Measurements from ENCODE around the gene NRP1. TPM values are rescaled to one million over a fixed set of nuclear protein-coding genes. Genes with fewer than 3 reads are reported as not detected.

NRP1 gene
- total and polyA plus RNA-seq, 4 donors = 18.5 to 188 (median 71.7) TPM

DNA sequence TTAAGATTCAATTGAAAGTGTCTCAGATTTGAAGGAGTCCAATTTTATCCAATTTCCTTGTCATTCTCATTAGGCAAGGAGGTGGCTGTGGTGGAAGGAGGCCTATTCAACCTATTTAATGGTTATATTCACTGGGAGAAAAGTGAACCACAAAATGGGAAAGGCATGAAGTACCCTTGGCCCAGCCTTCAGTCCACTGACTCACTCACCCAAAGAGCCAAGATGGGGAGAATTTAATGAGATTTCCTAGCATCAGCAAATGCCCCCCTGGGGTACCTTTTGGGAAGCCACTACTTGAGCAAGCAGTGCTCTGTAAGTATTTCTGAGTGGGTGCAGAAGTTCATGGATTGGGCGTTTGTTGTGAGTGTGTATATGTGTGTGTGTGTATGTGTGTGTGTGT is 144.1 kb downstream of the NRP1 start:
- WGBS, 2 donors = 83 to 92% methylated on average over 1 of the region's 1 CpG
- H3K27ac ChIP-seq (ENCODE audit: low read depth in 1 of 2, low read length in 1 of 2) = no peak overlapping the region
- TF ChIP-seq CTCF (IDR thresholded peaks at IDR 0.05; ENCODE audit: control extremely low read depth, extremely low read depth) = no peak
- DNase-seq (no peak), ATAC-seq (ENCODE audit: insufficient read depth, low FRiP score) (no peak)
- H3K36me3 ChIP-seq (ENCODE audit: control insufficient read depth in 4 of 4, insufficient read depth in 4 of 4, low read length in 4 of 4) = peaks cover 3 to 46% (median 20%) of the 10 kb centered on the region in 4 donors
- H3K4me3 ChIP-seq = no peak overlapping the region
- H3K9me3 ChIP-seq (ENCODE audit: control insufficient read depth in 4 of 4, insufficient read depth in 3 of 4, low read length in 3 of 4) = no peaks in the 10 kb centered on the region
- peaks cover 0 to 24% (median 7%) of the 10 kb centered on the region in 5 donors for H3K4me1 ChIP-seq (ENCODE audit: control insufficient read depth in 5 of 5, insufficient read depth in 5 of 5, low read length in 5 of 5)
- H3K27me3 ChIP-seq (ENCODE audit: control insufficient read depth in 3 of 3, insufficient read depth in 3 of 3, low read length in 2 of 3) = no peaks in the 10 kb centered on the region
- no peak overlapping the region for H3K9ac ChIP-seq (ENCODE audit: insufficient read depth in 1 of 2, low read length in 2 of 2)

DNA sequence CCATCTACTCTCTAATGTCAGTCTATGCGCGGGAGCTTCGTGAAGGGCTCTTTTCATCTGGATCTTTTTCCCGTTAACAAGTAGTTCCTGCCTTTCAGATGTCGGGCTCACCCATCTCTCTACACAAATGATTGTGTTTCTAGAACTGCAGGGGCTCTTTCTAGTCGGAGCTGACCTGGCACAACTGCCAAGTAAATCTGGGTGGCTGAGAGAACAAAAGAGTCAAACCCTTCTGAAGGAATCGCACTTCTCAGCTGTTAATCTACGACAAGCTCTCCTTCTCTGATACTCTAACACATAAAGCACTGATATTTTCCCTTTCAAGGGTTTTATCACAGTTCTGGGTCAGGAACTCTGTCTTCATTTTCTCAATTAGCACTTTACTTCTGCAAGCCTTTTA is 144.7 kb downstream of the NRP1 start:
- no peak overlapping the region for H3K9ac ChIP-seq (ENCODE audit: insufficient read depth in 1 of 2, low read length in 2 of 2)
- 84 to 89% methylated on average over 8 of the region's 8 CpGs for WGBS, 2 donors

DNA sequence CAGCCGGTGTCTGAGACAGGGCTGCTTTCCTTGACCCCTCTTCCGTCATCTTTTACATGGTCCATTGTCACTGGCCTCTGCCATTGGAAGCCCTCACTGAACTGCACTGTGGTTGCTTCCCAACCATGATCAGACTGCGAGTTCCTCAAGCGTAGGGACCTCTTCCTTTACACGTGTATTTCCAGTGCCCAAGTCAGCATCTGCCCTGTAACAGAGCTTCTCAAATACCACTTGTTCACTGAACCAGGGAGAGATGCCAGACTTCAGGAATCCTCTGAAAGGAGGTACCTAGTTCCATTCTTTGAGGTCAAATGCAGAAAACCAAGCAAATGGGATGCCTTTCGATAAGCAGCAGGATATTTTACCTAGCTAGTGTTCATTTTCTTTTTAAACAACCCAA is 145.1 kb downstream of the NRP1 start:
- WGBS, 2 donors = 90 to 92% methylated on average over 6 of the region's 6 CpGs
- peaks cover 5 to 49% (median 18%) of the 10 kb centered on the region in 4 donors for H3K36me3 ChIP-seq (ENCODE audit: control insufficient read depth in 4 of 4, insufficient read depth in 4 of 4, low read length in 4 of 4)
- TF ChIP-seq CTCF (IDR thresholded peaks at IDR 0.05; ENCODE audit: control extremely low read depth, extremely low read depth) = no peak

More for the DNA sequence above, 144.7 kb downstream of the NRP1 start:
- Histone ChIP-seq H3K36me3 (ENCODE audit: control insufficient read depth in 4 of 4, insufficient read depth in 4 of 4, low read length in 4 of 4) (peaks cover 7 to 48% (median 20%) of the 10 kb centered on the region in 4 donors), H3K4me1 (ENCODE audit: control insufficient read depth in 5 of 5, insufficient read depth in 5 of 5, low read length in 5 of 5) (peaks cover 0 to 19% (median 6%) of the 10 kb centered on the region in 5 donors), H3K27ac (ENCODE audit: low read depth in 1 of 2, low read length in 1 of 2) (no peak overlapping the region), H3K9me3 (ENCODE audit: control insufficient read depth in 4 of 4, insufficient read depth in 3 of 4, low read length in 3 of 4) (no peaks in the 10 kb centered on the region), H3K27me3 (ENCODE audit: control insufficient read depth in 3 of 3, insufficient read depth in 3 of 3, low read length in 2 of 3) (no peaks in the 10 kb centered on the region), H3K4me3 (no peak overlapping the region)
- no peak for ATAC-seq (ENCODE audit: insufficient read depth, low FRiP score)
- DNase-seq = no peak
- TF ChIP-seq CTCF (IDR thresholded peaks at IDR 0.05; ENCODE audit: control extremely low read depth, extremely low read depth) = no peak

GRCh38 chr10:33187427-33187999 is 147.0 kb downstream of the NRP1 start:
- no peaks in the 10 kb centered on the region for H3K9me3 ChIP-seq (ENCODE audit: control insufficient read depth in 4 of 4, insufficient read depth in 3 of 4, low read length in 3 of 4)
- H3K27me3 ChIP-seq (ENCODE audit: control insufficient read depth in 3 of 3, insufficient read depth in 3 of 3, low read length in 2 of 3) = no peaks in the 10 kb centered on the region
- no peaks in the 10 kb centered on the region for H3K4me1 ChIP-seq (ENCODE audit: control insufficient read depth in 5 of 5, insufficient read depth in 5 of 5, low read length in 5 of 5)
- no peak for TF ChIP-seq CTCF (IDR thresholded peaks at IDR 0.05; ENCODE audit: control extremely low read depth, extremely low read depth)
- no peak for DNase-seq
- H3K4me3 ChIP-seq = no peak overlapping the region
- 86 to 92% methylated on average over 9 of the region's 9 CpGs for WGBS, 2 donors
- H3K9ac ChIP-seq (ENCODE audit: insufficient read depth in 1 of 2, low read length in 2 of 2) = no peak overlapping the region
- no peak for ATAC-seq (ENCODE audit: insufficient read depth, low FRiP score)
- H3K27ac ChIP-seq (ENCODE audit: low read depth in 1 of 2, low read length in 1 of 2) = no peak overlapping the region
- peaks cover 5 to 54% (median 22%) of the 10 kb centered on the region in 4 donors for H3K36me3 ChIP-seq (ENCODE audit: control insufficient read depth in 4 of 4, insufficient read depth in 4 of 4, low read length in 4 of 4)

More for the DNA sequence above, 145.1 kb downstream of the NRP1 start:
- no peak overlapping the region for H3K9ac ChIP-seq (ENCODE audit: insufficient read depth in 1 of 2, low read length in 2 of 2)
- no peaks in the 10 kb centered on the region for H3K27me3 ChIP-seq (ENCODE audit: control insufficient read depth in 3 of 3, insufficient read depth in 3 of 3, low read length in 2 of 3)
- H3K27ac ChIP-seq (ENCODE audit: low read depth in 1 of 2, low read length in 1 of 2) = no peak overlapping the region
- ATAC-seq (ENCODE audit: insufficient read depth, low FRiP score) = no peak
- DNase-seq = no peak
- no peaks in the 10 kb centered on the region for H3K9me3 ChIP-seq (ENCODE audit: control insufficient read depth in 4 of 4, insufficient read depth in 3 of 4, low read length in 3 of 4)
- H3K4me1 ChIP-seq (ENCODE audit: control insufficient read depth in 5 of 5, insufficient read depth in 5 of 5, low read length in 5 of 5) = peaks cover 0 to 15% (median 6%) of the 10 kb centered on the region in 5 donors
- no peak overlapping the region for H3K4me3 ChIP-seq

All from lung (tissue), 12 donors.